GM23338 (cell line): ENCODE results near the gene SRGAP3. TPM values are rescaled to one million over a fixed set of nuclear protein-coding genes. Genes with fewer than 3 reads are reported as not detected.

Source experiments
- ATAC-seq: fragments of 200-7000 bp; cut with Tn5 transposase; 3 replicates; pipeline ENCODE4 v1.9.1; 2020
- DNase-seq: peaks from one replicate; pipeline ENCODE4 v3.0.0-alpha.2; 2015; ENCODE audit warnings: low spot score
- H2AFZ ChIP-seq: fragments of 200-600 bp; sonication (generic); 2 replicates; pipeline ENCODE4 v1.8.0; 2016; ENCODE audit warnings: antibody characterized with exemption, mild to moderate bottlenecking, moderate library complexity
- H3F3A ChIP-seq: fragments of 200-600 bp; sonication (generic); replicated peaks from 2 replicates; pipeline ENCODE4 v1.8.0; 2017; ENCODE audit warnings: antibody characterized with exemption, mixed run types, low read depth
- H3K27ac ChIP-seq: fragments of 200-600 bp; sonication (generic); 2 replicates; pipeline ENCODE4 v1.6.1; 2016; ENCODE audit warnings: low read depth
- H3K27me3 ChIP-seq: fragments of 200-600 bp; sonication (generic); 2 replicates; pipeline ENCODE4 v1.8.0; 2016; ENCODE audit warnings: mild to moderate bottlenecking, mixed run types, moderate library complexity; ENCODE audit not compliant: insufficient read depth
- H3K36me3 ChIP-seq: fragments of 200-600 bp; sonication (generic); 2 replicates; pipeline ENCODE4 v1.8.0; 2016; ENCODE audit warnings: mild to moderate bottlenecking; ENCODE audit not compliant: insufficient read depth
- H3K4me1 ChIP-seq: fragments of 200-600 bp; sonication (generic); 2 replicates; pipeline ENCODE4 v1.8.0; 2016; ENCODE audit warnings: mild to moderate bottlenecking, moderate library complexity; ENCODE audit not compliant: insufficient read depth
- H3K4me2 ChIP-seq: fragments of 200-600 bp; sonication (generic); 2 replicates; pipeline ENCODE4 v1.7.1; 2017; ENCODE audit warnings: mixed run types
- H3K4me3 ChIP-seq: fragments of 200-600 bp; sonication (generic); 2 replicates; pipeline ENCODE4 v1.6.1; 2016; ENCODE audit warnings: mixed run types
- H3K79me2 ChIP-seq: fragments of 200-600 bp; sonication (generic); replicated peaks from 2 replicates; pipeline ENCODE4 v1.8.0; 2017; ENCODE audit warnings: mild to moderate bottlenecking; ENCODE audit not compliant: insufficient read depth
- H3K9me2 ChIP-seq: fragments of 200-600 bp; sonication (generic); 2 replicates; pipeline ENCODE4 v1.8.0; 2017; ENCODE audit not compliant: insufficient read depth
- H4K20me1 ChIP-seq: fragments of 200-600 bp; sonication (generic); replicated peaks from 2 replicates; pipeline ENCODE4 v1.8.0; 2017; ENCODE audit warnings: mild to moderate bottlenecking; ENCODE audit not compliant: insufficient read depth
- H3K27ac Mint-ChIP-seq: 2 replicates; pipeline ENCODE4 v1.8.0; 2020; ENCODE audit warnings: inconsistent platforms, mild to moderate bottlenecking, moderate library complexity, mixed read lengths
- H3K27me3 Mint-ChIP-seq: 3 replicates; pipeline ENCODE4 v1.8.0; 2022; ENCODE audit warnings: low read depth, mild to moderate bottlenecking, moderate library complexity, mixed read lengths, inconsistent platforms; ENCODE audit not compliant: insufficient read depth, poor library complexity
- H3K36me3 Mint-ChIP-seq: 3 replicates; pipeline ENCODE4 v1.8.0; 2021; ENCODE audit warnings: low read depth, mild to moderate bottlenecking, inconsistent platforms, moderate library complexity, mixed read lengths
- H3K4me1 Mint-ChIP-seq: 3 replicates; pipeline ENCODE4 v1.8.0; 2020; ENCODE audit warnings: mild to moderate bottlenecking, inconsistent platforms, mixed read lengths
- H3K4me3 Mint-ChIP-seq: 3 replicates; pipeline ENCODE4 v1.8.0; 2021; ENCODE audit warnings: moderate library complexity, mild to moderate bottlenecking, inconsistent platforms, mixed read lengths
- H3K9me3 Mint-ChIP-seq: 3 replicates; pipeline ENCODE4 v1.8.0; 2020; ENCODE audit warnings: moderate library complexity, mild to moderate bottlenecking, inconsistent platforms, mixed read lengths
- CREB1 ChIP-seq: fragments of 250-450 bp; sonication (Bioruptor Pico); IDR thresholded peaks from 2 replicates; pipeline ENCODE4 v1.5.0; 2020; ENCODE audit warnings: low read depth, mild to moderate bottlenecking, moderate library complexity
- ETS1 ChIP-seq: IDR thresholded peaks from 2 replicates; pipeline ENCODE4 v1.6.1; 2016; ENCODE audit warnings: antibody characterized with exemption
- EZH2phosphoT487 ChIP-seq: fragments of 200-600 bp; sonication (generic); IDR thresholded peaks from one replicate; pipeline ENCODE4 v1.8.1; 2018; ENCODE audit warnings: antibody characterized with exemption; ENCODE audit not compliant: unreplicated experiment
- JUNB ChIP-seq: IDR thresholded peaks from one replicate; pipeline ENCODE4 v1.6.1; 2016; ENCODE audit warnings: antibody characterized with exemption; ENCODE audit not compliant: unreplicated experiment
- NANOG ChIP-seq: IDR thresholded peaks from 2 replicates; pipeline ENCODE4 v1.6.1; 2016; ENCODE audit warnings: antibody characterized with exemption, borderline replicate concordance
- POLR2AphosphoS5 ChIP-seq: IDR thresholded peaks from 2 replicates; pipeline ENCODE4 v1.6.1; 2016; ENCODE audit warnings: antibody characterized with exemption, low read depth
- REST ChIP-seq: IDR thresholded peaks from one replicate; pipeline ENCODE4 v1.6.1; 2018; ENCODE audit warnings: antibody characterized with exemption; ENCODE audit not compliant: unreplicated experiment
- STAT1 ChIP-seq: IDR thresholded peaks from one replicate; pipeline ENCODE4 v1.6.1; 2016; ENCODE audit warnings: antibody characterized with exemption; ENCODE audit not compliant: unreplicated experiment
- ZNF114 ChIP-seq: fragments of 250-450 bp; sonication (Bioruptor Pico); IDR thresholded peaks from 2 replicates; pipeline ENCODE4 v1.5.0; 2020; ENCODE audit warnings: mild to moderate bottlenecking, moderate library complexity
- polyA plus RNA-seq: library from polyadenylated mRNA; unstranded; fragments of >200 nt; fragmentation: Nextera tagmentation; extraction: Ambion mirVana; gene quantifications from 2 replicates; pipeline ENCODE4 v1.2.1, GENCODE V29; 2016
- total RNA-seq: library from RNA; depleted of rRNA; stranded (reverse); fragments of >200 nt; shearing (Covaris generic); gene quantifications from 2 replicates; pipeline ENCODE4 v1.2.3, GENCODE V29; 2014
- TF ChIP-seq, protein P1 (sequence below), 2 experiments: fragments of 200-600 bp in 1 of 2; sonication (generic) in 1 of 2; conservative IDR thresholded peaks; 2 replicates each; pipeline versions ENCODE4 v1.5.1 to v1.6.1; 2016 to 2017; ENCODE audit warnings: antibody characterized with exemption in 2 of 2, low read depth in 2 of 2, mild to moderate bottlenecking in 2 of 2, moderate library complexity in 1 of 2

The SRGAP3 gene
- total and polyA plus RNA-seq, 2 experiments from 2014 or later, result 6.4 to 9.4 TPM

DNA sequence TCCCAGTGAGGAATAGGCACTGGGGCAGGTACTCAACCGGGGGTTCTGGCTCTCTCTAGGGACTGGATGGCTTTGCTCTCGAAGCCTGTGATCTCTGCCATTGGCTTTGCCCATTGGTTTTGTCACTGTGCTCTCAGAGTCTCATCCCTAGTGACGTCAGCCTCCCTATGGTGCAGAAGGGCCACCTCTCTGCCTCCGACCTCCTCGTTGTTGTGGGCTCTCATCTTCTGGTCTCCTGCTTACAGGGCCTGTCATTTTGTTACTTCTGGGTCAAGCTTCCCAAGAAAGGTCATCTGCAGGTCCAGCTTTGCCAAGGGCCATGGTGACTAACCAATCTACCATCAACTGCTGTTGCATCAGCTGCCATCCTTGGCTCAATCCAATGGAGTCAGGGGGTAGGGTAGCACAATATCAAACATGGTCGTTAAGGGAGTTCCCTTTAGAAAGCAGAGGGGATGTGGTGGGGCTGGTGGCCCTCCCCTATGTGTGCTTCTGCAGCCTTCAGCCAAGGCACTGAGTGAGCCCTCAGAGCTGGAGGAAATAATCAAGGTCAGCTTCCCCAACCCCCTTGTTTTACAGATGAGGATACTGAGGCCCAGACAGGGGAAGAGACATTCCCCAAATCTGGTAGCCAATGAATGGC, 272.8 kb downstream of the SRGAP3 start:
- Mint-ChIP-seq H3K27ac (no peak overlapping the region), H3K4me1 (peaks cover 6% of the 10 kb centered on the region; the same call in 1 of the 3 replicates), H3K9me3 (peaks cover 3% of the 10 kb centered on the region; the same call in 2 of the 3 replicates), H3K36me3 (no peaks in the 10 kb centered on the region), H3K4me3 (no peak overlapping the region), H3K27me3 (peaks cover 7% of the 10 kb centered on the region)
- H4K20me1 ChIP-seq, result no peaks in the 10 kb centered on the region
- no peak overlapping the region for H3K4me3 ChIP-seq
- H3K27me3 ChIP-seq, result no peaks in the 10 kb centered on the region
- H2AFZ ChIP-seq, result no peak overlapping the region
- no peak overlapping the region for H3K4me2 ChIP-seq
- TF ChIP-seq NANOG (no peak), ZNF114 (CRISPR knock-in tag) (no peak), EZH2phosphoT487 (no peak), CREB1 (CRISPR knock-in tag) (no peak)
- H3K79me2 ChIP-seq, result no peaks in the 10 kb centered on the region
- no peak for DNase-seq
- H3K9me2 ChIP-seq, result peaks cover 10% of the 10 kb centered on the region; the same call in 1 of the 2 replicates
- no peaks in the 10 kb centered on the region for H3K36me3 ChIP-seq
- no peak for ATAC-seq
- no peaks in the 10 kb centered on the region for H3F3A ChIP-seq
- no peaks in the 10 kb centered on the region for H3K4me1 ChIP-seq
- no peak overlapping the region for H3K27ac ChIP-seq

DNA sequence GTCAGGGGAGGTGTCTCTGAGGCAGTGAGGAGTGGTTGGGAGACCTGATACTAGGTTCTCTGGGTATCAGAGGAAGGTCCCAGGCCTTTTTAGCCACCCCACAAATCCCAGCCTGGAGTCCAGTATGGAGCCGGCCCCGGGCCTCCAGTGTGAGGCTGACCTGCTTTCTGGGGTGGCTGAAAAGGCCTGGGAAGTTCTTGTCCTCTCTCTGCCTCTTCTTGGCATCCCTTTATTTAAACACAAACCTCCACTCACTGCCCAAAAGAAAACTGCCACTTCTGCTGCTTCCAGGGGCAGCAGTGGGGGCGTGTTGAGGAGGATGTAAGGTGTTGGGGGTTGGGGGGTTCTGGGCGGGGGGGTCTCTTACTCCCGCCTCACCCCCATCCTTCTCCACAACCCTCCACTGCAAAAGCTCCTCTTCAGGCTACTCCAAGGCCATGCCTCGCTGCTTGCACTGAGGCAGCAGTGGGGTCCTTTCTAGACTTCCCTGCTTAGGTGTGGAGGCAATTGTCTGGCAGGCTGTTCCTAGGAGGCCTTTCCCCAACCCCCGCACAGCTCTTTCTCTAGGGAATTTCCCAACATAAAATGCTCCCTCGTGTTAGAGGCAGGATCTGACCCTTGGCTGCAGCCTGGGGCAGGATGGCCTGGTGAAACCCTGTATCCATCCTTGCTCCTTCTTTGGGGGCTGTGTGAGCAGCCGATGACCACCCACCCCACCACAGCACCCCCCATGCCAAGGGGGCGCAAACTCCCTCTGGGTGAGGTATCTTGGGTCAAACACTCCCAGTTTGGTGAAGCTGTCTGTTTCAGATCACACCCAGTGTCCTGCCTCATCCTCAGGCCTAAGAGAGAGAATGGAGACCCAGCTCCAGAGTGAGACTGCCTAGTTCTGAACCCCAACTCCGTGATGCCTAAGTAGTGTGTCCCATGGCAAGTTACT, 274.1 kb downstream of the SRGAP3 start:
- no peaks in the 10 kb centered on the region for H3F3A ChIP-seq
- Mint-ChIP-seq H3K27ac (no peak overlapping the region), H3K4me1 (peaks cover 6% of the 10 kb centered on the region; the same call in 1 of the 3 replicates), H3K36me3 (no peaks in the 10 kb centered on the region), H3K4me3 (no peak overlapping the region; the same call in 2 of the 3 replicates), H3K27me3 (peaks cover 5% of the 10 kb centered on the region), H3K9me3 (peaks cover 3% of the 10 kb centered on the region; the same call in 2 of the 3 replicates)
- DNase-seq (peak; percentile 31), ATAC-seq (peak; percentile 71)
- no peaks in the 10 kb centered on the region for H3K4me1 ChIP-seq
- H3K27me3 ChIP-seq, result no peaks in the 10 kb centered on the region
- H3K36me3 ChIP-seq, result no peaks in the 10 kb centered on the region
- no peaks in the 10 kb centered on the region for H4K20me1 ChIP-seq
- no peak overlapping the region for H3K27ac ChIP-seq
- peaks cover 10% of the 10 kb centered on the region; the same call in 1 of the 2 replicates for H3K9me2 ChIP-seq
- no peaks in the 10 kb centered on the region for H3K79me2 ChIP-seq
- no peak overlapping the region for H3K4me2 ChIP-seq
- H3K4me3 ChIP-seq, result no peak overlapping the region
- no peak for TF ChIP-seq EZH2phosphoT487
- TF ChIP-seq ETS1, result no peak
- no peak for TF ChIP-seq JUNB
- H2AFZ ChIP-seq, result peak overlapping the region; percentile 47; the same call in 1 of the 2 replicates

DNA sequence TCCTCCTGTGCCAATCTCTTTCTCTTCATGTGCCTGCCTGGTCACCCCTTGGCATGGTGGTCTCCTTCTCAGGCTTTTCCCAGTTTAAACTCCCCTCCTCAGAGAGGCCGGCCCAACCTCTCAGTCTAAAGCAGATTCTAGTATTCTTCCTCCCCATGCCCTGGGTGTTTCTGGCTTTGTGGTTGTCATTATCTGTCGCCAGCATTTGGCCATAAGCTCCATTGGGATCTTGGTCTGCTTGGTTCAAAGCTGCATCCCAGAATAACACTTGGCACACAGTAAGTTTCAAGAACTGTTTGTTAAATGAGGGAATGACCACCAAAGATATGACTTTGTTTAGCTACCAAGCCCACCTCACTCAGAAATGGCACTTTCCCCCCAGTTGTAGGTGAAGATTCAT, 275.0 kb downstream of the SRGAP3 start:
- Mint-ChIP-seq H3K4me3 (no peak overlapping the region; the same call in 2 of the 3 replicates), H3K9me3 (peaks cover 3% of the 10 kb centered on the region; the same call in 1 of the 3 replicates), H3K36me3 (no peaks in the 10 kb centered on the region), H3K27me3 (peaks cover 5% of the 10 kb centered on the region), H3K4me1 (peaks cover 6% of the 10 kb centered on the region; the same call in 1 of the 3 replicates), H3K27ac (no peak overlapping the region)
- no peak for TF ChIP-seq REST
- TF ChIP-seq STAT1, result no peak
- no peak for TF ChIP-seq POLR2AphosphoS5
- TF ChIP-seq, protein P1, sequence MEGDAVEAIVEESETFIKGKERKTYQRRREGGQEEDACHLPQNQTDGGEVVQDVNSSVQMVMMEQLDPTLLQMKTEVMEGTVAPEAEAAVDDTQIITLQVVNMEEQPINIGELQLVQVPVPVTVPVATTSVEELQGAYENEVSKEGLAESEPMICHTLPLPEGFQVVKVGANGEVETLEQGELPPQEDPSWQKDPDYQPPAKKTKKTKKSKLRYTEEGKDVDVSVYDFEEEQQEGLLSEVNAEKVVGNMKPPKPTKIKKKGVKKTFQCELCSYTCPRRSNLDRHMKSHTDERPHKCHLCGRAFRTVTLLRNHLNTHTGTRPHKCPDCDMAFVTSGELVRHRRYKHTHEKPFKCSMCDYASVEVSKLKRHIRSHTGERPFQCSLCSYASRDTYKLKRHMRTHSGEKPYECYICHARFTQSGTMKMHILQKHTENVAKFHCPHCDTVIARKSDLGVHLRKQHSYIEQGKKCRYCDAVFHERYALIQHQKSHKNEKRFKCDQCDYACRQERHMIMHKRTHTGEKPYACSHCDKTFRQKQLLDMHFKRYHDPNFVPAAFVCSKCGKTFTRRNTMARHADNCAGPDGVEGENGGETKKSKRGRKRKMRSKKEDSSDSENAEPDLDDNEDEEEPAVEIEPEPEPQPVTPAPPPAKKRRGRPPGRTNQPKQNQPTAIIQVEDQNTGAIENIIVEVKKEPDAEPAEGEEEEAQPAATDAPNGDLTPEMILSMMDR (conservative IDR thresholded peaks at IDR 0.05; ENCODE audit: low read depth in 2 of 2), result no peak
- TF ChIP-seq ZNF114 (CRISPR knock-in tag), result no peak
- no peak for TF ChIP-seq EZH2phosphoT487
- Histone ChIP-seq H3F3A (no peaks in the 10 kb centered on the region), H3K9me2 (peaks cover 9% of the 10 kb centered on the region; the same call in 1 of the 2 replicates), H3K4me3 (no peak overlapping the region), H3K4me1 (no peaks in the 10 kb centered on the region), H3K36me3 (no peaks in the 10 kb centered on the region), H3K27ac (no peak overlapping the region), H3K79me2 (no peaks in the 10 kb centered on the region), H4K20me1 (no peaks in the 10 kb centered on the region), H3K27me3 (no peaks in the 10 kb centered on the region), H2AFZ (no peak overlapping the region), H3K4me2 (no peak overlapping the region)
- DNase-seq (no peak), ATAC-seq (no peak)
